Measurements from ENCODE around the gene DAP.
"Not testable (repeated sequence)": the region's sequence is repeated elsewhere in the genome, so short reads cannot be mapped to it uniquely, and the experiment has no call there.

Gene DAP

GRCh38 chr5:10668697-10669096, 92.3 kb downstream of the DAP start:
- no peak for DNase-seq

DNA sequence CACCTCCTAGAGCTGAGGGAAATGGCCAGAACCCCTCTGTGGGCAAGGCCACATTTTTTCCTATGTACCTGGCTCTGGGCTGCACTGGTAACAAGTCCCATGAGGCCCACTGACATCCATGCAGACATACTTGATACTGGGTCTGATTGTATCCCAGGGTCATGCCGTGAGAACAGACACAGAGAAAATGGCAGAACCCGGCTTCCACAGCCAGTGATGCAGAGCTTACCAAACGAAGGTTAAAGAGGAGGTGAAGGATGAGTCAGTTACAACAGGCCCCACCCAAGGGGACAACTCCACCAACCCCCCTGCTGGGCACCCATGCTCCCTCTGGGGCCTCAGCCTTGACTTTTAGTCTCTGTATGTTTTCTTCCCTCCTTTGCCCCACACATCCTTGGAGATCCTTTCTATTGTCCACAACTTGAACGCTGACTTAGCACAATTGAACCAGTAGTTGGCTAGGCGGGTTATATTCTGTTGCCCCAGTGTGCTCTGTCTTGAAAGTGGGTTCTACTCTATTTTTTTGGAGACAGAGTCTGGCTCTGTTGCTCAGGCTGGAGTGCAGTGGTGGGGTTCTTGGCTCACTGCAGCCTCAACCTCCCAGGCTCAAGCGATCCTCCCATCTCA, 93.5 kb downstream of the DAP start:
- no peak for DNase-seq

DNA sequence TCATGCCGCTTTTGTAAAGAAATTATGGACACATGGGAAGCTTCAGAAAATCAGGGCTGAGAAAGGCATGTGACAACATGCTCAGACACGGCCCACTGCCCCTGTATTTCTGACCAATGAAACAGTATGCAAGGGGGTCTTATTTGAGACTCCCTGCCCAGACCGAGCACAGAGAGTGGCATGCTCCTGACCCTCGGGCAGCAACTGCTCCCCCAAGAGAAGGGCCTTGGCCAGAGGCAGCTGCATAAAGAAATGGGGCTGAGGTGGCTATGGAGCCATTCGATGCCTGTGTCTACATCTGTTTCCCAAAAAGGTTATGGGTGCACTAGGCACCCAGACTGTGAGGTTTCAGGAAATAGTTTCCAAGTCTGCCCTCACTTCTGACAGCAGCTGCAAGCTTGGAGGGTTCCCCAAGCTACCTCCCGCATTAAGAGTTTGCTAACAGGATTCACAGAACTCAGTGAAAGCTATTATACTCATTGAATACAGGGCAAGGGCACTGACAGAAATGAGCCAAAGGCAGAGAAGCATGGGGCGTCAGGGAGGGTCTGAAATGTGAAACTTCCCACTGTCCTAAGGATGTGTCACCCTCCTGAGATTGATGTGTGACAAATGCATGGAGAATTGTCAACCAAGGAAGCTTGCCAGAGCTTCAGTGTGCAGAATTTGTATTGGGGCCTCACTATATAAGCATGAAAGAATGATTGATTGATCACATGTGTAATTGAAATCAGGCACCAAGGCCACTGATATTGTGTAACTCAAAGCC, 94.3 kb downstream of the DAP start:
- no peak for DNase-seq

DNA sequence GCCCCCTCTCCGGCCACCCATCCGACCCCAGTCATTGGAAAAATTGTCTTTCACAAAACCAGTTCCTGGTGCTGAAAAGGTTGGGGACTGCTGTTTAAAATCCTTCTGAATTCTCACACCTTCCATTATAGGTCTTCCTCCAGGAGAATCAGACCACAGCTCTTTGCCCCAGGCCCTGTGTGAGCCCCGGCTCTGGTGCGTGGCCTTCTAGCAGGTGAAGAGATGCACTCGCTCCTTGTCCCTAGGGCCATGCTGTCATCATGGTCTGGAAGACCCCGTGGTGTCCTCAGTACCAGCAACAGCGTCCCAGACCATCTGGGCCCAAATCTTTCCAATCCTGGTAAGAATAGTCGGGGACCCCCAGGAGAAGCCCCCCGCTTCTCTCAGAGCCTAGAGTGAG, 95.2 kb downstream of the DAP start:
- no peak for DNase-seq

GRCh38 chr5:10664180-10664769, 96.8 kb downstream of the DAP start:
- DNase-seq: not testable (repeated sequence)

DNA sequence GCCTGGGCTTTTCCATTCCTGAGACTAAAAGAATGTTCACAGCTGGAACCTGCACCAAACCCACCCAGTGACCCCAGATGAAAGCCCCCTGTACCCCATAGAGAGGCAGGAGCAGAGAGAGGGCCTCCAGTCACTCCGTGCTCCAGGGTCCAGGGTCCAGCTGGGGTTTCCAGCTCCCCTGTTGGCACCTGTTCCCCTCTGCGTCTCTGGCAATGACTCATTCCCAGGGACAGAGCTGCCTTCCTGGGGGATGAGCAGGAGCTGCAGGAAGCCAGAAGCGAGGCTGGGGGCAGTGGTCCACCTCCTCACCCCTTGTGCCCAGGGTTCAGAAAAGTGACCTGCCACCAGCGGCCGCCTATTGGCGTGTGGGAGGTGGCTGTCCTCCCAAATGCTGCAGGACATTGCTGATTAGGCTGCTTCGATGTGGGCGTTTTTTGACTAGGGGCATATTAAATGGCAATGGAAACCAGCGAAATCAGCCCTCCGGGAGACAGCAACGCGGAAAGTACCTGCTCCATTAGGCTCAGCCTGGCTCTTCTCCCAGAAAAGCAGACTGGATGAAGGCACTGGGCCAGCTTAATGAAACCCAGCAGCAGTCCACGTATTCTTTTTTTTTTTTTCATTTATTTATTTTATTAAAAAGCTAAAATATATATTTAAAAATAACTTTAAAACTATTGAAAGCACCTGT, 97.4 kb downstream of the DAP start:
- no peak for DNase-seq

- no peak for DNase-seq
Observed at GRCh38 chr5:10662661-10663488, 98.2 kb downstream of the DAP start.

DNA sequence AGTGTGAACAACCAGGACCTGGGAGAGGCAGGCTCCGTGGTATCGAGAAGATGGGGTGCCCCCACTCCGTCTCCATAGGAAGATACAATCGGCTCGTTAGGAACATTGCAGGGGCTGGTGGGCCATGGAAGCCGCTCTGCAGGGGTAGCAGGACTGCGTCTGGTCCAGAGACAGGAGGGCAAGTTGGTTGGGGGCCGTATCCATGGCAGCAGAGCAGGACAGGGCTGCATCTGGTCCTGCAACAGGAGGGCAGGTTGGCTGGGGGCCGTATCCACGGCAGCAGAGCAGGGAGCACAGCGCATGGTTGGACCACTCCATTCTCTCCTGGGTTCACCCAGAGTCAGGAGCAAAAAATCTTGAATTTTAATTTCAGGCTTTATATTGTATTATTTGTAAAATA, 99.0 kb downstream of the DAP start:
- no peak for DNase-seq

DNA sequence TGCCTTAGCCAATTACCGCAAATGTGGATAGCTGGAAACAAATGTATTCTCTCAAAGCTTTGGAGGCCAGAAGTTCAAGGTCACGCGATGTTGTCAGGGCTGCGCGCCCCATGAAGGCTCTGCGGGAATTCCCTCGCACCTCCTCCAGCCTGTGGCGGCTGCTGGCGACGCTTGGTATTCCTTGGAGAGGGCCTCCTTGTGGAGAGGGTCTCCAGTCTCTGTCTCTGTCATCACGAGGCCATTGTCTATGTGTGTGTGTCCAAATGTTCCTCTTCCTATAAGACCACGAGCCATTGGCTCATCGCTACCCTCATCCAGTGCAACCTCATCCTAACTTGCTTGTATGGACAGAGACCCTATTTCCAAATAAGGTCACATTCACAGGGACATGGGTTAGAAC, 99.6 kb downstream of the DAP start:
- no peak for DNase-seq

DNA sequence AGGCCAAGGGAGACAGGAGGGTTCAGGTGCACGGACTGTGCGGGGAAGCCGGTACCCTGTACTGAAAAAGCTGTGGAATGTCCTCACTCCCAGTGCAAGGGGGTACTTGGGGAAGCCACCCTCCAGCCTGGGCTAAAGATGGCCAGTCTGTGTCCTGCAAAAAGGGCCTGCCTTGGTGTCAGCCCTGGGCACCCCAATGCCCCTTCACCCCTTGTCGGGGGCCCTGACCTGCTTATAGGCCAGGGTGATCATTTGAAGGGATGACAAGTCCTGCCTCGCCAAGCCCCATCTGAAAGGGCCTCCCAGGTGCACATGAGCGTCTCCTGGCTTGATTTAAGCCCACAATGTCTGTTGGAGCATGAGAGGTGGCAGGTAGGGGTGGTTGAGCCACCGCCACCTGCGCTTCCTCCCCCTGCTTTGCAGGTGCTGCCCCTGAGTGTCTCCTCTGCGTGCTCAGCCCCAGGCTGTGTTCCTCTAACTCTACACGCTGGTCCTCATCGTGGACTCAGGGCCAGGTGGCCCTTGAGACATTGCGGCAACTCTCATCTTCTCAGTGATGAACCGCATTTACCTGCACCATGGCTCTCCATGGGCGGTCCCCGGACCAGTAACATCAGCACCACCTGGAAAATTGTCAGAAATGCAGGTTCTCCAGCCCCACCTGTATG, 100.2 kb downstream of the DAP start:
- no peak for DNase-seq

DNA sequence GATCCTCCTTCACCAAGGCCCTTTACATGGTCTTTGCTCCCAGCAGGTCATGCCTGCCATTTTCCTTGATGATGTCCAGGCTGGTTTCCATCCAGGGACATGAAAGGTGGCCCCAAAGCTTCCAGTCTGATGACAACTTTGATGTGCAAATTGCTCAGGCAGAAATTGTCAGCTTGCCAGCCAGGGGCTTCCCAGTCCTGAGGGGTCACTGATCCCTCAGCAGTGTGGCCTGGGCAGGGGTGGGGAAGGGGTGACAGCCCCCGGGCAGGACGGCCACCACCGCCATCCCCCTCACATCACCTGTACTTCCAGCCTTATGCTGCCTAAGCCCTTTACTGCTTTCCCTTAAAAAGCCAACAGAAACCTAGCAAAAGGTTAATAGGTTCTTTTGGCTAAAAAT, 100.9 kb downstream of the DAP start:
- no peak for DNase-seq

DNA sequence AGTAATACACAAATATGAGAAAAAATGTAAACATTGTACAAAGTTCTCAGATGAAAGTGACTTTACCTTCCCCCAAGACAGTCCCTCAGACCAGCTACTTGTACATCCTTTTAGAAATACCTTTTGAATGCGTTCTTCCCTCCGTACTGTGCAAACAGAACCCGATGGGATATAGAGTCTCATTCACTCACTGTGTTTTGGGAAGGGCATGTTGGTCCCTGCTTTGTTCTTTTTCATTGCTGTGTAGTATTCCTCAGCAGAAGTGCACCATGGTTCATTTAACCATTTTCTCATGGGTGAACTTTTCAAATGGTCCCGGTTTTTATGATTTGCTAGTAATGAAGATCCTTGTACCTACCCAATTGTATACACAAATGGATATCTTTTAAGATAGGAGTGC, 102.8 kb downstream of the DAP start:
- no peak for DNase-seq

DNA sequence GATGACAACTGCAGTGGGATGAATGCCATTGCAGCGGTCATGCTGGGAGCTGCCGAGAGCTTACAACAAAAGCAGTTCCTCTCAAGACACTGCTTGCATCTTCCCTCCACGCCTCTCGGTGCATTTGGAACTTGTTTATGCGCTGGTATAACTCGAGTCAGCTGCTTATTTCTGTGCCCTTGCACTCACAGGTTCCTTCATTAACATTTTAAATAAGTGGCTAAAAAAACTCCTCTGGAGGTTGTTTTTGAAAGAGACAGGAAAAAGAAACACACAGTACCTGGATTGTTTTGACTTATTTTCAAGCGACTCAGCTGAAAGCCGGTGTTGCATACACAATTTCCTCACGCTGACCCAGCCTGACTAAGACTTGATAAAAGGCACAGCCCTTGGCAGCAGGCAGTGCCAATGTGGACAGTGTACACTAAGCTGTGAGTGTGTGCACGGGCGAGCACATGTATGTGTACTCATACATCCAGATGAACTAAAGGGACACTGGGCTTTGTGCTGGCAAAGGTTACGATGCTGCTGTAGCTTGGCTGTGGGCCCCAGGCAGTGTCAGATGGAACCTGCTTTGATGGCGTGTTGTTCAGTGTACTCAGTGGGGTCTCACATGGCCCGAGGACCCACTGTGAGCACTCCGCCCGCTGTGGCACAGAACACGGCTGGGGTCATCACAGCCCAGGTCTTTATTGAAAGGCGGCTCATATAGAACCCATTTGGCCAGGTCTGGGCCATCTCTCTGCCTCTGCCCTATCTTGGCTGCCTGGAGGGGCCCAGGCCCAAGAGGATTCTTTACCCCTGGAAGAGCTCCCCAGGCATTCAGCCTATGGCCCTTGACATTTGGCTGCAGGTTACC, 104.8 kb downstream of the DAP start:
- no peak for DNase-seq

- DNase-seq: no peak
Observed at GRCh38 chr5:10655161-10655971, 105.7 kb downstream of the DAP start.

- no peak for DNase-seq
Observed at GRCh38 chr5:10654566-10654965, 106.5 kb downstream of the DAP start.

DNA sequence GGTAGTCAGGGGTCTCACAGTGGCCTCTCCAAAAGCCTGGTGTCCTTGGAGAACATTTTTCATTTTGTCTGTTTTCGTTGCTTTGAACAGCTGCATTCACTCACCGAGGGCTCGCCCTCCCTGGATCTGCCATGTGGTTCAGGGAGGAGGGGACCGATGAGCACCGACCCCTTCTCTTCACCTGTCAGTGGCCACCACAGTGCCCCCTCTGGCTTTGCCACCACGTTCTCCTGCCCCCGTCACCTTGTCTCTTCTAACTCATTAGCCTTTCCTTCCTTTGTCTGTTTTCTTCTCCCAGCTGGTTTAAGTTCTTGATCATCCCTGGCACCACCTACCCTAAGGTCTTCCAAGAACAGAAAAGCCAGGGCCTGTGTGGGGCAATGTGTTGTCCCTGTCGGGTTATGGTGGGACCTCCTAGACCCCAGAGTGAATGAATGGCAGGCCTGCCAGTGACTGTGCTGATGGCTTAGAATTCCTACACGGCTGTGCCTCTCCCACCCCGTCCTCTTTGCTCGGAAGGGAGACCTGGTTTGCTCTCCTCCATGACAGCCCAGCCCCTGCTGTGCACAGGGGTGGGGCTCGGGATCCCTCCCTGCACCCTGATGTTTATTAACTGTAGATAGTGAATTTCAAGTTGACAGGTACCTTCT, 107.2 kb downstream of the DAP start:
- DNase-seq: no peak

DNA sequence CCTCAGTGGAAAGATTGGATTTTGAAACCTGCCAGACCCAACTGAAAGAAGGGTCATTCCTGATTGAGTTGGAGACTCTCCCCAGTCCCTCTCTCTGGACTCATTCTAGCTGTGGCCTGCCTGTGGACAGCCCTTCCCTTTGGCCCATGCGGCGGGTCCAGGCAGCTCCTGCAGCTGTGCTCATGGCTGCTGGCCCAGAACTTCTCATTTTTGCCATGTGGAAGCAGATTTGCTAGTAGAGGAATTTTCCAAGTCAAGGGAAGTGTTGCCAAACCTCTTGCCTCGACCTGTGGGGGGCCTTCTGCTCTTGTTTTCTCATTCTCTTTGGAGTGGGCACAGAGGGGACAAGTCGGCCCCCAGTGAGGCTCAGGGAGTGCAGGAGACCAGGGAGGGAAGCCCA, 108.0 kb downstream of the DAP start:
- DNase-seq: no peak

DNA sequence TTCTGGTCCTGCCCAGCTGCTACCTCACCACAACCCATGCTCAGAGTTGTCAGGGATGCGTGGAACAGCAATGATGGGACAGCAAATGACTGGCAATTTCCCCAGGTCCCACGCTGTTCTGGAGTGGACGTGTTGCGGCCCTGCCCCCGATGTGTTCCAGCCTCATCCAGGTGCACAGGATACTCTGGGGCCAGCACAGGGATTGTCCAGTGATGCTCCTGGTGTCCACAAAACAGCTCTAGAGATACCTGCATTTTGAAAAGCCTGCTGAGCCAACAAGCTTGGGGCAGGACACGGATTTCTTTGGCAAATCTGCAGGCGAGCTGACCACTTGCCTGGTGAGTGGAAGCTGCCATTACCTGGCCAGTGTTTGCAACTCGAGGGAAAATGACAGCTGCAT, 108.4 kb downstream of the DAP start:
- DNase-seq: no peak

GRCh38 chr5:10652151-10652550, 108.9 kb downstream of the DAP start:
- DNase-seq: no peak
